OCI-LY1 (cell line): ENCODE results near the gene CTIF.

Source experiments
- CTCF ChIP-seq: fragments of 200-600 bp; sonication (generic), shearing (Covaris generic); IDR thresholded peaks from 2 replicates; pipeline ENCODE4 v1.5.1; 2017; ENCODE audit warnings: mild to moderate bottlenecking, antibody characterized with exemption, low read length, moderate library complexity, mixed read lengths
- EZH2 ChIP-seq: fragments of 200-600 bp; sonication (generic), shearing (Covaris generic); IDR thresholded peaks from 2 replicates; pipeline ENCODE4 v1.8.0; 2017; ENCODE audit warnings: borderline replicate concordance, mixed run types, mild to moderate bottlenecking, antibody characterized with exemption, low read length, moderate library complexity, mixed read lengths

- TF ChIP-seq CTCF, result no peak
- no peak for TF ChIP-seq EZH2
Measured at GRCh38 chr18:48798334-48799245, 259.8 kb downstream of the CTIF start.
